ENCODE data around the gene SUGCT.

SUGCT gene

DNA sequence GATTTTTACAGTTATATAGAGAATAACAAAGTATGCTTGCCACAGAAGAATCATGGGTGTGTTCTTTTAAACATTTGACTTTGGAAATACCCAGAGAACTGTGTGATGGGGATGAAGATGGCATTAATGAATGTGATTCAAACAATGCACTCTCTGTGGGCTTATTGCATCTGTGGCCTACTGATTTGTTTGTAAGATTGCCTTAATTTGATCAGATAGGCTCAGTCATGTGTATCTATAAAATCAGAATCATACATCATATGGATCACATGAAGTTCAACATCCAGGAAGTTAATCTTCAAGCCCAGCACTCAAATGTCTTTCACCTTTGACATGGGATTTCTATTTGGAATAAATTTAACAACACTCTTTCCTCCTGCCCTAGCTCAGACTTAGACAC is 410.9 kb downstream of the SUGCT start:
- Histone ChIP-seq H3K4me1 (ENCODE audit: control insufficient read depth, insufficient read depth, low read length) (peaks cover 2% of the 10 kb centered on the region; the same call in 1 of the 2 replicates), H3K27ac (ENCODE audit: extremely low read depth, low read depth, low read length) (no peak overlapping the region), H3K9me3 (ENCODE audit: control insufficient read depth, insufficient read depth, low read depth, low read length) (no peaks in the 10 kb centered on the region), H3K4me3 (ENCODE audit: low read depth, low read length) (no peak overlapping the region), H3K36me3 (ENCODE audit: control insufficient read depth in 2 of 2, insufficient read depth in 1 of 2, low read length in 2 of 2) (no peaks in the 10 kb centered on the region)
- CTCF ChIA-PET, result interaction anchor here (0.9 kb wide), 1 partner anchor 59 kb away, joined by 4 read pairs; no protein-coding TSS in a partner anchor
- POLR2A ChIA-PET, result no interaction called here
- TF ChIP-seq ZNF132 (tag by site-specific recombination; IDR thresholded peaks at IDR 0.05; ENCODE audit: borderline replicate concordance), result no peak
- TF ChIP-seq HOXD13 (CRISPR knock-in tag; IDR thresholded peaks at IDR 0.05; ENCODE audit: borderline replicate concordance), result no peak
- TF ChIP-seq ZSCAN30 (tag by site-specific recombination; IDR thresholded peaks at IDR 0.05), result no peak
- TF ChIP-seq ZBTB49 (tag by site-specific recombination; IDR thresholded peaks at IDR 0.05; ENCODE audit: low read depth), result no peak
- no peak for TF ChIP-seq ZNF561 (tag by site-specific recombination; IDR thresholded peaks at IDR 0.05; ENCODE audit: borderline replicate concordance)
- TF ChIP-seq, protein P1, sequence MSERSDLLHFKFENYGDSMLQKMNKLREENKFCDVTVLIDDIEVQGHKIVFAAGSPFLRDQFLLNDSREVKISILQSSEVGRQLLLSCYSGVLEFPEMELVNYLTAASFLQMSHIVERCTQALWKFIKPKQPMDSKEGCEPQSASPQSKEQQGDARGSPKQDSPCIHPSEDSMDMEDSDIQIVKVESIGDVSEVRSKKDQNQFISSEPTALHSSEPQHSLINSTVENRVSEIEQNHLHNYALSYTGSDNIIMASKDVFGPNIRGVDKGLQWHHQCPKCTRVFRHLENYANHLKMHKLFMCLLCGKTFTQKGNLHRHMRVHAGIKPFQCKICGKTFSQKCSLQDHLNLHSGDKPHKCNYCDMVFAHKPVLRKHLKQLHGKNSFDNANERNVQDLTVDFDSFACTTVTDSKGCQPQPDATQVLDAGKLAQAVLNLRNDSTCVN (tag by site-specific recombination; optimal IDR thresholded peaks at IDR 0.05), result no peak
- no peak for TF ChIP-seq ZNF433 (tag by site-specific recombination; IDR thresholded peaks at IDR 0.05; ENCODE audit: low read depth)
- TF ChIP-seq SETDB1 (IDR thresholded peaks at IDR 0.05; ENCODE audit: insufficient read length, low read length), result no peak
- no peak for TF ChIP-seq INSM2 (tag by site-specific recombination; IDR thresholded peaks at IDR 0.05)
- TF ChIP-seq SCRT1 (tag by site-specific recombination; IDR thresholded peaks at IDR 0.05; ENCODE audit: borderline replicate concordance), result no peak
- TF ChIP-seq, protein P2, sequence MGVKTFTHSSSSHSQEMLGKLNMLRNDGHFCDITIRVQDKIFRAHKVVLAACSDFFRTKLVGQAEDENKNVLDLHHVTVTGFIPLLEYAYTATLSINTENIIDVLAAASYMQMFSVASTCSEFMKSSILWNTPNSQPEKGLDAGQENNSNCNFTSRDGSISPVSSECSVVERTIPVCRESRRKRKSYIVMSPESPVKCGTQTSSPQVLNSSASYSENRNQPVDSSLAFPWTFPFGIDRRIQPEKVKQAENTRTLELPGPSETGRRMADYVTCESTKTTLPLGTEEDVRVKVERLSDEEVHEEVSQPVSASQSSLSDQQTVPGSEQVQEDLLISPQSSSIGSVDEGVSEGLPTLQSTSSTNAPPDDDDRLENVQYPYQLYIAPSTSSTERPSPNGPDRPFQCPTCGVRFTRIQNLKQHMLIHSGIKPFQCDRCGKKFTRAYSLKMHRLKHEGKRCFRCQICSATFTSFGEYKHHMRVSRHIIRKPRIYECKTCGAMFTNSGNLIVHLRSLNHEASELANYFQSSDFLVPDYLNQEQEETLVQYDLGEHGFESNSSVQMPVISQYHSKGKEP (tag by site-specific recombination; IDR thresholded peaks at IDR 0.05), result no peak
- no peak for TF ChIP-seq ZBTB21 (tag by site-specific recombination; IDR thresholded peaks at IDR 0.05)
- TF ChIP-seq, protein P3, sequence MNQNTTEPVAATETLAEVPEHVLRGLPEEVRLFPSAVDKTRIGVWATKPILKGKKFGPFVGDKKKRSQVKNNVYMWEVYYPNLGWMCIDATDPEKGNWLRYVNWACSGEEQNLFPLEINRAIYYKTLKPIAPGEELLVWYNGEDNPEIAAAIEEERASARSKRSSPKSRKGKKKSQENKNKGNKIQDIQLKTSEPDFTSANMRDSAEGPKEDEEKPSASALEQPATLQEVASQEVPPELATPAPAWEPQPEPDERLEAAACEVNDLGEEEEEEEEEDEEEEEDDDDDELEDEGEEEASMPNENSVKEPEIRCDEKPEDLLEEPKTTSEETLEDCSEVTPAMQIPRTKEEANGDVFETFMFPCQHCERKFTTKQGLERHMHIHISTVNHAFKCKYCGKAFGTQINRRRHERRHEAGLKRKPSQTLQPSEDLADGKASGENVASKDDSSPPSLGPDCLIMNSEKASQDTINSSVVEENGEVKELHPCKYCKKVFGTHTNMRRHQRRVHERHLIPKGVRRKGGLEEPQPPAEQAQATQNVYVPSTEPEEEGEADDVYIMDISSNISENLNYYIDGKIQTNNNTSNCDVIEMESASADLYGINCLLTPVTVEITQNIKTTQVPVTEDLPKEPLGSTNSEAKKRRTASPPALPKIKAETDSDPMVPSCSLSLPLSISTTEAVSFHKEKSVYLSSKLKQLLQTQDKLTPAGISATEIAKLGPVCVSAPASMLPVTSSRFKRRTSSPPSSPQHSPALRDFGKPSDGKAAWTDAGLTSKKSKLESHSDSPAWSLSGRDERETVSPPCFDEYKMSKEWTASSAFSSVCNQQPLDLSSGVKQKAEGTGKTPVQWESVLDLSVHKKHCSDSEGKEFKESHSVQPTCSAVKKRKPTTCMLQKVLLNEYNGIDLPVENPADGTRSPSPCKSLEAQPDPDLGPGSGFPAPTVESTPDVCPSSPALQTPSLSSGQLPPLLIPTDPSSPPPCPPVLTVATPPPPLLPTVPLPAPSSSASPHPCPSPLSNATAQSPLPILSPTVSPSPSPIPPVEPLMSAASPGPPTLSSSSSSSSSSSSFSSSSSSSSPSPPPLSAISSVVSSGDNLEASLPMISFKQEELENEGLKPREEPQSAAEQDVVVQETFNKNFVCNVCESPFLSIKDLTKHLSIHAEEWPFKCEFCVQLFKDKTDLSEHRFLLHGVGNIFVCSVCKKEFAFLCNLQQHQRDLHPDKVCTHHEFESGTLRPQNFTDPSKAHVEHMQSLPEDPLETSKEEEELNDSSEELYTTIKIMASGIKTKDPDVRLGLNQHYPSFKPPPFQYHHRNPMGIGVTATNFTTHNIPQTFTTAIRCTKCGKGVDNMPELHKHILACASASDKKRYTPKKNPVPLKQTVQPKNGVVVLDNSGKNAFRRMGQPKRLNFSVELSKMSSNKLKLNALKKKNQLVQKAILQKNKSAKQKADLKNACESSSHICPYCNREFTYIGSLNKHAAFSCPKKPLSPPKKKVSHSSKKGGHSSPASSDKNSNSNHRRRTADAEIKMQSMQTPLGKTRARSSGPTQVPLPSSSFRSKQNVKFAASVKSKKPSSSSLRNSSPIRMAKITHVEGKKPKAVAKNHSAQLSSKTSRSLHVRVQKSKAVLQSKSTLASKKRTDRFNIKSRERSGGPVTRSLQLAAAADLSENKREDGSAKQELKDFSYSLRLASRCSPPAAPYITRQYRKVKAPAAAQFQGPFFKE (tag by site-specific recombination; IDR thresholded peaks at IDR 0.05; ENCODE audit: borderline replicate concordance), result no peak
- TF ChIP-seq, protein P4, sequence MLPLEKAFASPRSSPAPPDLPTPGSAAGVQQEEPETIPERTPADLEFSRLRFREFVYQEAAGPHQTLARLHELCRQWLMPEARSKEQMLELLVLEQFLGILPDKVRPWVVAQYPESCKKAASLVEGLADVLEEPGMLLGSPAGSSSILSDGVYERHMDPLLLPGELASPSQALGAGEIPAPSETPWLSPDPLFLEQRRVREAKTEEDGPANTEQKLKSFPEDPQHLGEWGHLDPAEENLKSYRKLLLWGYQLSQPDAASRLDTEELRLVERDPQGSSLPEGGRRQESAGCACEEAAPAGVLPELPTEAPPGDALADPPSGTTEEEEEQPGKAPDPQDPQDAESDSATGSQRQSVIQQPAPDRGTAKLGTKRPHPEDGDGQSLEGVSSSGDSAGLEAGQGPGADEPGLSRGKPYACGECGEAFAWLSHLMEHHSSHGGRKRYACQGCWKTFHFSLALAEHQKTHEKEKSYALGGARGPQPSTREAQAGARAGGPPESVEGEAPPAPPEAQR (tag by site-specific recombination; IDR thresholded peaks at IDR 0.05), result no peak
- TF ChIP-seq, protein P5, sequence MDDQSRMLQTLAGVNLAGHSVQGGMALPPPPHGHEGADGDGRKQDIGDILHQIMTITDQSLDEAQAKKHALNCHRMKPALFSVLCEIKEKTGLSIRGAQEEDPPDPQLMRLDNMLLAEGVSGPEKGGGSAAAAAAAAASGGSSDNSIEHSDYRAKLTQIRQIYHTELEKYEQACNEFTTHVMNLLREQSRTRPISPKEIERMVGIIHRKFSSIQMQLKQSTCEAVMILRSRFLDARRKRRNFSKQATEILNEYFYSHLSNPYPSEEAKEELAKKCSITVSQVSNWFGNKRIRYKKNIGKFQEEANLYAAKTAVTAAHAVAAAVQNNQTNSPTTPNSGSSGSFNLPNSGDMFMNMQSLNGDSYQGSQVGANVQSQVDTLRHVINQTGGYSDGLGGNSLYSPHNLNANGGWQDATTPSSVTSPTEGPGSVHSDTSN (CRISPR knock-in tag; IDR thresholded peaks at IDR 0.05), result no peak
- no peak for TF ChIP-seq ZNF274 (IDR thresholded peaks at IDR 0.05; ENCODE audit: low read length)
- no peak for TF ChIP-seq ZNF274 (tag by site-specific recombination; IDR thresholded peaks at IDR 0.05; ENCODE audit: borderline replicate concordance)
- TF ChIP-seq ELK4 (IDR thresholded peaks at IDR 0.05; ENCODE audit: borderline replicate concordance, low read depth, low read length), result no peak

Data from HEK293 (cell line).